GM21367 (cell line): ENCODE measurements around the gene C19orf38.
"Not testable (repeated sequence)": the region's sequence is repeated elsewhere in the genome, so short reads cannot be mapped to it uniquely, and the experiment has no call there.

ENCODE experiments used
- ATAC-seq: cut with Tn5 transposase; IDR thresholded peaks from one replicate; pipeline ENCODE4 v1.9.1; 2021; ENCODE audit not compliant: unreplicated experiment

C19orf38 gene

DNA sequence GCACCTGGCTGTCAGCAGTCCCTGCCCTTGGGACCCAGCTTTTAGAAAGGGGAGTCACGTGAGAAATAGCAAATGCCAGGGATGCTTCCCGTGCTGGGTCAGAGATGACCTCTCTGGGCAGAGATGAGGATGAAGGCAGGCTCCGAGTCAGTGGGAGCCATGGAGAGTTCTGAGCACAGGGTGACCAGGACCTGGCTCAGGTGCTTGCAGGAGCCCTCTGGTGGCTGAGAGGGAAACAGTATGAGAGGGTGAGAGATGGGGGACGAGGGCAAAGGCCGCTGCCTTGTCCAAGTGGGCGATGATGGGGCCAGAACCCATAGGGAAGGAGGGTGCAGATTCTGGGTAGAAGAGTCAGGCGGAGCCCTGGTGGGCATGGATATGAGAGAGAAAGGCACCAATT, 28.0 kb upstream of the C19orf38 start:
- no peak for ATAC-seq

DNA sequence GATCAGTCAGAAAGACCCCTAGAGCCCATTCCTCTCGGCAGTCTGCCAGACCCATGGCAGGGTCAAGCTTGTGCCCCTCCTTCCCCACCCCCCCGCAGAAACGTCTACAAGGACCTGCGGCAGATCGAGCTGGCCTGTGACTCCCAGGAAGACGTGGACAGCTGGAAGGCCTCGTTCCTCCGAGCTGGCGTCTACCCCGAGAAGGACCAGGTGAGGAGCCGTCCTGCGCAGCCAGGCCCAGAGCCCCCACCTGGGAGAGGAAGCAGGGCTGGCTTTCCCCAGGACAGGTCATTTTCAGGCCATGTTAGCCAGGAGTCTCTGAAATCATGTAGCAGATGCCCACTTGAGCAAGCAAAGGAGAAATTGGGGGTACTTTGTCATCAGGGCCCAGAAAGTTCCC, 24.5 kb upstream of the C19orf38 start:
- ATAC-seq, result no peak

DNA sequence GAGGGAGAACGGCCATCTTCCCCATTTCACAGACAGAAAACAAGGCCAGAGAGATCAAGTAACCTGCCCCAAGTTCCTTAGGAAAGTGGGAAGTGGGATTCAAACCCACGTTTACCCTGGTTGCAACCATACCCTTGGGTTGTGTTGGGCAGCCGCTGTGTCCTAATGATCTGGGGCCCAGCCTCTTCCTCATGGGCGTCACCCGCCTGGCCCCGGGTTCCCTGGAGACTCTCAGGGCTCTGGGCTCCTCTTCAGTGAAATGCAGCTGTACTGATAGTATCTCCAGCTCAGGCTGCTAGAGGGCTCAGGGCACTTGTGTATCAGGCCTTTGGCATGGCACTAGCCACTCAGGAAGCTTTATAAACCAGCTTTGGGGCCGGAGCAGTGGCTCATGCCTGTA, 22.0 kb upstream of the C19orf38 start:
- no peak for ATAC-seq

DNA sequence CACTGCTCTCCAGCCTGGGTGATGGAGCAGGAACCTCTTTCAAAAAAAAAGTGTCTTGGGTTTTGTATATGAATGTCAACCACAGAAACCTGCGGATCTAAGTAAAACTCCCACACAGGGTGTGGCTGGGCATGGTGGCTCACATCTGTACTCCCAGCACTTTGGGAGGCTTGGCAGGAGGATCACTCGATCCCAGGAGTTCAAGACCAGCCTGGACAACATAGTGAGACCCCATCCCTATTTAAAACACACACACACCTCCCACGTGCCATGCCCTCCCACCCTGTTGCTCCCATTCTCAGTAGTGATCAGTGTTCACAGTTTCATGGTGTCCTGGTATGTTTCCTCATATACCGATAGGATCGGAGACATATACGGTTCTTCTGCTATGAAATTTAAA, 21.4 kb upstream of the C19orf38 start:
- no peak for ATAC-seq

DNA sequence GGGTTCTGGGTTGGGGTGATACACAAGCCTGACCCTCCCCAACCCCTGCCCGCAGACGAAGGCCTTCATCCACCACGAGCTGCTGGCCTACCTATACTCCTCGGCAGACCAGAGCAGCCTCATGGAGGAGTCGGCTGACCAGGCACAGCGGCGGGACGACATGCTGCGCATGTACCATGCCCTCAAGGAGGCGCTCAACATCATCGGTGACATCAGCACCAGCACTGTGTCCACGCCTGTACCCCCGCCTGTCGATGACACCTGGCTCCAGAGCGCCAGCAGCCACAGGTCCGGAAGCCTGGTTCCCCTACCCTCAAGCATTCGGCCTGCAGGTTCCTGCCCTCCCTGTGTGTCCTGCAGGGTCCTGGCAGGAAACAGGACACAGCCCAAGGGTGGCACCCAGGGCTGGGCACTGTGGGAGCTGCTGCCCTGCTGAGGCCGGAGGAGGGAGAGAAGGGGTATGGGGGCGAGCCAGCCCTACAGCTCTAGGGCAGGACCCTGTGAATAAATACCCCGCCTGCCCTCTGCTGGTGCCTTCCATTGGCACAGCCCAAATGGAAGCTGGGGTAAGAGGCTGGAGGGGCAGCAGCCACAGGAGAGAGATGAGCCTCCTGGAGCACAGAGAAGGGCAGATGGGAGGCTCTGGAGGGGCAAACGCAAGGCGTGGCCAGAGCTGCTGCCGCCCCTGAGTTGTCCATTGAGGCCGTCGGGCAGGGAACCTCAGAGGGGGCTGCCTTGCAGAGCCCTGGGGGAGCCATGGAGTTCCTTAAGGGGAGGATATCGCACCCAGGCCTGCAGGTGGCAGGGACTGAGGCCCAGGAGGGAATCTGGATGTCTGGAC, 19.0 kb upstream of the C19orf38 start:
- ATAC-seq, result no peak

DNA sequence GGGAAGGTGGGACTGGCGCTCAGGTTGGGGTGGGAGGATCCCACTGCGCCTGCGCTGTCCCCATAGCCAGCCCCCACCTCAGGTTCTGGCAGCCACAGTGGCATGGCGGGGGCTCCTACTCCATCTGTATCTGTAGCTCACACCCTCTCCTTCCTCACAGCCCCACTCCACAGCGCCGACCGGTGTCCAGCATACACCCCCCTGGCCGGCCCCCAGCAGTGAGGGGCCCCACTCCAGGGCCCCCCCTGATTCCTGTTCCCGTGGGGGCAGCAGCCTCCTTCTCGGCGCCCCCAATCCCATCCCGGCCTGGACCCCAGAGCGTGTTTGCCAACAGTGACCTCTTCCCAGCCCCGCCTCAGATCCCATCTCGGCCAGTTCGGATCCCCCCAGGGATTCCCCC, 18.2 kb upstream of the C19orf38 start:
- no peak for ATAC-seq

DNA sequence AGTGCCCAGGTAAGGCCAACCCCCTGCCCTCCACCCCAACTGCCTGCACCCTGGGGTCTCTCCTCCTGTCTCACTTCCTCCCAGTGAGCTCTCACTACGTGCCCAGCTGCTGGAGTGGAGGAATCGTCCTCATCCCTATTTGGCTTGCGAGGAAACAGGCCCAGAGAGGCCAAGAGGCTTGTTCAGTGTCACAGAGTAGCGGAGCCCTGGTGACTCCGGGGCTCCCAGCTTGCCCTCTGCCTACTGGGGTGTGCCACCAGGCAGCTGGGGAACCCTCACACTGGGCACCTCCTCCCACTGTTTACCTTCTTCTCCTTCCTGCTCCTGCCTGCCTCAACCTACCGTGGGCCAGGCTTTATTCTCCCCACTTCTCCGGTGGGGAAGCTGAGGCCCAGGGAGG, 17.8 kb upstream of the C19orf38 start:
- ATAC-seq, result no peak

DNA sequence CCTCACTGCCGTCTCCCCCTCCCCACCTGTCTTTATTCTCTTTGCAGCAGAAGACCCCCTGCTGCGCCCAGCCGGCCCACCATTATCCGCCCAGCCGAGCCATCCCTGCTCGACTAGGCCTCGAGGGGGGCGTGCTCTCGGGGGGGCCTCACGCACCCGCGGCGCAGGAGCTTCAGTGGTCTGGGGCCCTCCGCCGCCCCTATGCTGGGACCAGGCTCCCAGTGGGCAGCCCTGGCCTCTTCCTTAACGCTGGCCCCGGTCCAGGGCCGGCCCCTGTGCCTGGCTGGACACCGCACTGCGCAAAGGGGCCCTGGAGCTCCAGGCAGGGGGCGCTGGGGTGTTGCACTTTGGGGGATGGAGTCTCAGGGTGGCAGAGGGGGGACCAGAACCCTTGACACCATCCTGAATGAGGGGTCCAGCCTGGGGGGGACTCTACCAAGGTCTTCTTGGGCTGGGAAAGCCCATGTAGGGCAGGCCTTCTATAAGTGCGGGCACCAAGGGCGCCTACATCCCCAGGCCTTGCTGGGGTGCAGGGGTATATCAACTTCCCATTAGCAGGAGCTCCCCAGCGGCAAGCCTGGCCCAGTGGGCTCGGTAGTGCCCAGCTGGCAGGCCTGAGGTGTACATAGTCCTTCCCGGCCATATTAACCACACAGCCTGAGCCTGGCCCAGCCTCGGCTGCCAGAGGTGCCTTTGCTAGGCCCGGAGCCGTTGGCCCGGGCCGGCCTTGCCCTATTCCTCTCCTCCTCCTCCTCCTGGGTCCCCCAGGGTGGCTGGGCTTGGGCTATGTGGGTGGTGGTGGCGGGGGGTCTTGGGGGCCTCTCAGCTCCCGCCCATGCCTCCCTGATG, 17.1 kb upstream of the C19orf38 start:
- no peak for ATAC-seq

DNA sequence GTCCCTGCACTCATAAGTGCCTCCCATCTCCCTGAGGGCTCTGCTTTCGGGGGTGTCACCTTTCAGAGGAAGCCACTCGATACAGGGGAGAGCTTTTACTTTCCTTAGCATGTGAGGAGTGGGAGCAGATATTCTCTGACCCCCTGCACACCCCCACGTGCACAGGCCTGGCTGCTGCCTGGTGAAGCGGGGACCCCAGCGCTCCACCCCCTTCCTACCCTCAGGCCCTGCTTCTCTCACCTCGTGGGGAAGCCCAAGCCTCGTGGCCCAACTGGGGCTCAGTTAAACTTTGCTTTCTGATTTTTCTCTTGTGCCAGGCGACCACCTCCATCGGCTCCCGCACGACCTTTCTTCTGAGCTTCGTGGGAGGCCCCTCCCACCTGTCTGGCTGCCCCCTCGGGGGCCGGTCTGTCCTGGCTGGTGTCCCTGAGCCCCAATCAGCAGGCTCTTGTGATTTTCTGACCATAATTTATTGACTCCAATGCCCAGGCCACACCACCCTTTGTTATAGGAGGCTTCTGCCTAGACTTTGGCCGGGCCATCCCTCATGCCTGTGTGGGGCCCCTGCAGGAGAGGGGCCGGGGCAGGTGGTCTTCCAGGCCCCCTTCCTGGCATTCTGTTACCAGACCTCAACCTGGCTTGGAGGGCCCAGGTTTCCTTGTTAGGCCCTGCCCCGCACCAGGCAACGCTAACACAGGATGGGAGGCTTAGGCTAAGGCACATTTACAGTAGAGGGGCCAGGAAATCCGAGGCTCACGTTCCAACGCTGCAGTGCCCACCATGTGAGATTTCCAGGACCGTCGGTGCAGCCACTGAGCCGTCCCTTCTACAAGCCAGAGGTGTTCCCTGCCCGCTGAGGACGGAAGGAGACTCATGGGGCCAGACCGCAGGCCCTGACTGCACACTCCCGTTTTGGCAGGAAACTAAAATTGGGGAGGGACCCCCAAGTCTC, 16.0 kb upstream of the C19orf38 start:
- ATAC-seq, result no peak

DNA sequence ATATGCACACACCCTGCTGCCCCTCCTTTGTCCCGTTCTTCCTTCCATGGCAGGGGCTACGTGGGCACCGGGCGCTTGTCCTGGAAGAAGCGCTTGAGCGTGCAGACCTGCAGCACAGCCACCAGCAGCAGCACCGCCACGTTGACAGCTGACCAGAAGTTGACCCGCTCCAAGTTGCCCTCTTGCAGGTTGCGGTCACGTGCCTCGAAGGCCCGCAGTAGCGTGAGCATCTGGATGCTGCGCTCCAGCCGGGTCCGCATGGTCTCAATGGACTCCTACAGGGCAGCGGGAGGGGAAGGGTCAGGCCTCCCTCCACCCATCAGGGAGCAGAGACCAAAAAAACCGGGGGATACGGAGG, 15.3 kb upstream of the C19orf38 start:
- no peak for ATAC-seq

DNA sequence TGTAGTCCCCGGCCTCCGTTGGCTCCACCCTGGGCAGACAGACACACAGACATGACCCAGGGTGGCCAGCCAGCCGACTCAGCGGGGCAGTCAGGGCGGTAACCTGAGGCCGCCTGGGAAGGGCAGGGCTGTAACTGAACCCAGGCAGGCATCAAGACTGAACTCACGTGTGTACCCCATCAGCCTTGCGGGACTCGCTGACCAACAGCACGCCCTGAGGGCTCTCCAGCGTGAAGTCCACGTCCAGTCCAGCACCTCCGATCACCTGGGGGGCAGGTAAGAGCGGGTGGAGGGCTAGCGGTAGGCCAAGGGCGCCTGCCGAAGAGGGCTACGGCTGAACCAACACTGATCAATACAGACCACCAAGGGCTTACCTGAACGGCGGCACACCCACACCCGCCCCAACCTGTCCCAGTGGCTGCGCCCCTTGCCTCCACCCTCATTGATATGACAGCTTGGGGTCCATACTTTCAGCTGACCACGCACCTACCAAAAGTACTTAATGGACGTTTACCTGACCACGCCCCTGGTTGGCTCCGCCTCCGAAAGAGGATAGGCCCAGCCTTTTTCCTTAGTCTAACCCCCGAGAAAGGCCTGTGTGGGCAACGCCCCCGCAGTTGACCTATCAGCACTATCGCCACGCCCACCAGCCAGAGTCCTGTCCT, 13.0 kb upstream of the C19orf38 start:
- ATAC-seq, result no peak

DNA sequence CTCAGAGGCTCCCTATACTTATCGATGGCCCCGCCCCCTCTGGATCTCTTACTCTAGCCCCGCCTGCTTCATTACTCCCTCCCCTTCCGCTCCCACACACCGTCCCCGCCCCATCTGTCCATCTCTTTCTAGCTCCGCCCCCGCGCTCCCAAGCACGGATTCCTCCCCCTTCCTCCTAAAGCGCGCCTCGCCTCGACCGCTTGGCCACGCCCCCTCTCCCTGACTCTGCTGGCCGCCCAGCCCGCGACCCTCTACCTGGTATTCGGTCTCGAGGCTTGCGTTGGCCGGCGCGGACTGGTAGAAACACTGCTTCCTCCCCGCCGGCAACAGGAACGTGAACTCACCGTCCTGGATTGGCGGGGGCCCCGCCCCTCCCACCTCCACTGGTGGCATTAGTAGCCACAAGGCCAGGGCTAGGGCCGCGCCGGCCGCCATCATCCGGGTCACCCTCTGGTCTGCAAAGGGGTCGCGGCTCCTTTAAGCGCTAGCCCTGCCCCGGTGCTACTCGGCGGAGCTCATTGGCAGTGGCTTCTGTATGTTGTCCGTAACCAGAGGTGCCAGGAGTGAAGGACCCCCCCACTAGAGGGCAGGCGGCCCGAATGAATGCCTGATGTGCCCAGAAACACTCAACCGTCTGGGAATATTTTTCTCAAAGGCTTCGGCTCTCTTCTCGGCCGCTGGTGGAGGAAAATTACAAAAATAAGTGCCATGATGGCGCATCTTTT, 12.3 kb upstream of the C19orf38 start, which contains the start of gene TMED1:
Gene TMED1, minus strand, starts transcription at position 459 of the 725 bp plus-strand sequence. Its CDS starts 21 bp downstream, at position 438.
- peak; percentile 59 for ATAC-seq

DNA sequence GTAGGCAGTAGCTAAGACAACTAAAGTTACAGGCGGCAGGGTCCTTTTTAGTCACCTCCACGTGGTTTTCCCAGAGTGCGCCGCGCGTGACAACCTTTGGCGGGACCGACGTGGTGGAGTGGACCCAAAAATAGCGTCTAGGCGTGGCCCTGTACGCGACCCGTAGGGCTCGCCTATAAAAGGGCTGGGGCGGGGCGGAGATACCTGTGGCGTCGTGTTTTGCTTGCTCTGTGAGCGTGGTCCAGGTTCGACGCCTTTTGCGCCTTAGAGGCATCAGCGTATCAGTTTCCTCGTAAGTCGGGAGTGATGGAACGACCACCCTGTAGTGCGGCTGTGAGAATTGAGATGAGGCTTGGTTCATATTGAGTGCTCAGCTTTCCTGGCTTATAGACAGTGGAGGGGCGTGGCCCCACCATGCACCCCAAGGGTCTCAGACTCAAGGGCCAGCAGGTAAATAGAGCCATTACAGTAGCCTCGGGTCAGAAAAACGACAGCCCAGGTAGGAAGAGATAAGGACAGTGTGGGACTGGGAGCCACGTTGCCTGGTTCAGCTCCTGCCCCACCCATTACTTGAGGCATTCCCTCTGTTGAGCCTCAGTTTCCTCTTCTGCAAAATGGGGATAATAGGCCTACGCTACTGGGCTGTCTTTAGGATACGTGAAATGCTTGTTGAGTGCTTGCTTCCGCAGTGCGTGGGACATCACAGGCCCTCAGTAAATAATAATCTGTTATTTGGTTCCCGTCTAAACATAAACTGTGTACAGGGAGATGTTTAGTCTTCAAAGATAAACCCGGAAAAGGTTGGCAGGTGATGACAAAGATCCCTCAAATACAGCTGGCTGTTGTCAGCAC, 11.5 kb upstream of the C19orf38 start:
- no peak for ATAC-seq

DNA sequence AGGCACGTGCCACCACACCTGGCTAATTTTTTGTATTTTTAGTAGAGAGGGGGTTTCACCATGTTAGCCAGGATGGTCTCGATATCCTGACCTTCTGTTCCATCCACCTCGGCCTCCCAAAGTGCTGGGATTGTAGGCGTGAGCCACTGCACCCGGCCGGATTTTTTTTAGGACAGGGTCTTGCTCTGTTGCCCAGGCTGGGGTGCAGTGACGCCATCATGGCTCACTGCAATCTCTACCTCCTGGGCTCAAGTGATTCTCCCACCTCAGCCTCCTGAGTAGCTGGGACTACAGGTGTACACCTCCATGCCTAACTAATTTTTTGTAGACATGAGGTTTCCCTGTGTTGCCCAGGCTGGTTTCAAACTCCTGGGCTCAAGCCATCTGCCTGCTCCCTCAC, 10.6 kb upstream of the C19orf38 start:
- not testable (repeated sequence) for ATAC-seq

DNA sequence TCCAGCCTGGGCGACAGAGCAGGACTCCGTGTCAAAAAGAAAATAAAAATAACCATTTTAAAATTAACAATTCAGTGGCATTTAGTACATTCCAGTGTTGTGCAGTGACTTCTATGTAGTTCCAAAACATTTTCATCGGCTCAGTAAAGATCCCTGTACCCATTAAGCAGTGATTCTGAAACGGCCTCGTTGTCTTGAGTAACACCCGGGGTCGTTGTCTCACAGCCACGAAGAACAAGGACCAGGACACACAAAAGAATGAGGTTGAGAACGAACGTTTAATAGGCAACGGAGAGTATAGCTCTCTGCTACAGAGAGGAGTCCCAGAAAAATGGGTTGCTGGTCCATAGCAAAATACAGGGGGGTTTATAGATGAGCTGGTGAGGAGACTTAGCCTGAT, 9.8 kb upstream of the C19orf38 start:
- ATAC-seq, result no peak

DNA sequence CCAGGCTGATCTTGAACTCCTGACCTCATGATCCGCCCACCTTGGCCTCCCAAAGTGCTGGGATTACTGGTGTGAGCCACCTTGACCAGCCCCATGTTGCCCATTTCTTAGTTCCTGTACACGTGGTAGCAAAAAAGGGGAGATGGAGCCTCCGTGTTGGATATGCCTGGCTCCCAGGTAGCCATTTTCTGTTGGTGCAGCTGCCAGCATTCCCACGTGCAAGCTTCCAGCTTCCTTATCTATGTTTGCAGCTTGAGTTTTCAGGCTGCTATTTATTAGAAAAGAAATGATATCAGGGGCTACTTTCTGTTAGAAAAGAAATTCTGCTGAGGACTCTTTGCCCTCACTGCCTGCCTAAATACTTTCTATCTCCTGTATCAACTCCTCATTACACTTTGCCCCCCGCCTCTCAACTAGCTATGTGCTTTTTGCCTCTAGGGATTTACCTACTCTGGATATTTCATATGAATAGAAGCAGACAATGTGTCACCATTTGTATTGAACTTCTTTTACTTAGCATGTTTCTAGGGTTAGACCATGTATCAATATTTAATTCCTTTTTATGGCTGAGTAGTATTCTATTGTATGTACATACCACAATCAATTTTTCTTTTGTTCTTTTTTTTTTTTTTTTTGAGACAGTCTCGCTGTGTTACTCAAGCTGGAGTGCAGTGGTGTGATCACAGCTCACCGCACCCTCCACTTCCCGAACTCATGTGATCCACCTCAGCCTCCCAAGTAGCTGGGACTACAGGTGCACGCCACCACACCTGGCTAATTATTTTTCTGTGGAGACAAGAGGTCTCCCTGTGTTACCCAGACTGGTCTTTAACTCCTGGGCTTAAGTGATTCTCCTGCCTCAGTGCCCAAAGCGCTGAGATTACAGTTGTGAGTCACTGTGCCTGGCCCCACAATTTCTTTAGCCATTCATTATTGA, 8.8 kb upstream of the C19orf38 start:
- no peak for ATAC-seq

DNA sequence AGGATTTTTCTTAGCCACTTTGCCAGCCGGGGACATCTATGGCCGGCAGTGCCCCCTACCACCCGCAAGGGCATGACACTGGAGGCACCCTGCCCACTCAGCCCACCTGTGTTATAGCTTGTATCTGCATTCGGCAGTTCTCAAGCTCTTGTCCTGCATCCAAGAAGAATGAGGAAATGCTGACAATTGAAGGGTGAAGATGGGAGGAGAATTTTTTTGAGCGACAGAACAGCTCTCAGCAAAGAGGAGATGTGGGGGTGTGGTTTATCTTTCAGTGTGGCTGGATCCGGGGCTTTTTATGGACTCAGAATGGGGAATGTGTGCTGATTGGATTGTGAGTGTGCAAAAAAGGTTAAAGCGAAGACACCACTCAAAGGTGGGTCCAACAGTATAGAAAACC, 5.4 kb upstream of the C19orf38 start:
- ATAC-seq, result no peak
